ENCODE measurements around the gene C1QA. TPM values are rescaled to one million over a fixed set of nuclear protein-coding genes. Genes with fewer than 3 reads are reported as not detected.

Gene C1QA
- total and polyA plus RNA-seq, 2 of the 4 experiments (the other 2 are of a cell fraction), result not detected

DNA sequence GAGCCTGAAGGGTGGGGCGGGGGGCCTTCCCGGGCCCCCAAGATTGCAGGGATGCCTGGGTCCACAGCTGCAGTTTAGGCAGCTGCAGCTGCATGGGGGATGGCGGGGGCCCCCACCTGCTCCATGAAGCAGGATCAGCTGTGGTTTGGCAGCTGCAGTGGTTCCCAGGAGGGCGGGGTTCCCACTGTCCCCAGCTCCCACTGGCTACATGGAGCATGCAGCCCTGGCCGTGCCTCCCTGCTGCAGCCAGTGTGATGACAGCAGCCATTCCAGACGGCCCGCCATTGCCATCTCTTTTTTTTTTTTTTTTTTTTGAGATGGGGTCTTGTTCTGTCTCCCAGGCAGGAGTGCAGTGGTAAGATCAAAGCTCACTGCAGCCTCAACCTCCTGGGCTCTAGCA is 992 bp upstream of the C1QA start:
- H3K4me1 ChIP-seq (ENCODE audit: control insufficient read depth, insufficient read depth, low read length), result no peaks in the 10 kb centered on the region; the same call in 1 of the 2 replicates
- H3K9me3 ChIP-seq (ENCODE audit: control insufficient read depth, insufficient read depth, low read length), result peaks cover 3% of the 10 kb centered on the region; the same call in 1 of the 2 replicates
- no peaks in the 10 kb centered on the region for H3K79me1 ChIP-seq (ENCODE audit: low read depth in 1 of 2, low read length in 2 of 2)
- H3K4ac ChIP-seq (ENCODE audit: low read depth, low read length), result no peak overlapping the region
- ATAC-seq (ENCODE audit: low read depth) (no peak), DNase-seq (no peak)
- H3K18ac ChIP-seq (ENCODE audit: low read depth, low read length), result no peak overlapping the region
- ChIA-PET CTCF (no interaction called here), POLR2A (ENCODE audit: unreplicated experiment) (no interaction called here)
- H4K5ac ChIP-seq (ENCODE audit: low read depth, low read length), result no peak overlapping the region
- H2BK5ac ChIP-seq (ENCODE audit: low read depth, low read length, poor library complexity, severe bottlenecking), result no peak overlapping the region
- no peak overlapping the region for H3K4me2 ChIP-seq (ENCODE audit: low read depth, low read length)
- H3K27me3 ChIP-seq (ENCODE audit: control insufficient read depth, insufficient read depth, low read length), result peaks cover 55% of the 10 kb centered on the region
- no peak overlapping the region for H3K56ac ChIP-seq (ENCODE audit: extremely low read depth, insufficient read depth, low read length)
- H3K36me3 ChIP-seq (ENCODE audit: control insufficient read depth, insufficient read depth, low read length), result no peaks in the 10 kb centered on the region
- no peaks in the 10 kb centered on the region for H4K20me1 ChIP-seq (ENCODE audit: insufficient read depth, low read length)
- no peak overlapping the region for H3K27ac ChIP-seq (ENCODE audit: insufficient read depth, low read length)
- WGBS, 2 experiments (ENCODE audit: extremely low coverage in 2 of 2, insufficient read length in 1 of 2), result 40% methylated on average over 1 of the region's 7 CpGs; no CpG with 5 or more reads in 1 of the 2 experiments
- no peak overlapping the region for H2BK20ac ChIP-seq (ENCODE audit: low read depth, low read length)
- no peak overlapping the region for H2AK5ac ChIP-seq (ENCODE audit: low read depth, low read length)
- H2BK120ac ChIP-seq (ENCODE audit: low read depth, low read length), result no peak overlapping the region
- H4K8ac ChIP-seq (ENCODE audit: low read depth in 2 of 2, low read length in 2 of 2), result no peak overlapping the region
- no peaks in the 10 kb centered on the region for H3K9me1 ChIP-seq (ENCODE audit: insufficient read depth, low read length)
- H3K9ac ChIP-seq (ENCODE audit: low read depth, low read length), result no peak overlapping the region
- H4K91ac ChIP-seq (ENCODE audit: insufficient read depth, low read depth, low read length), result no peak overlapping the region
- no peak overlapping the region for H2AK9ac ChIP-seq (replicated peaks; ENCODE audit: low read depth, low read length, poor library complexity)
- in situ Hi-C loops (cut with MboI; ENCODE audit: low sequenced_read_pairs) (no loop called here), dilution Hi-C loops (cut with HindIII; ENCODE audit: low sequenced_read_pairs, unreplicated experiment) (no loop called here), intact Hi-C loops (cut with micrococcal nuclease) (no loop called here)
- H3K14ac ChIP-seq (replicated peaks; ENCODE audit: low read depth, low read length), result no peak overlapping the region
- H2BK15ac ChIP-seq (ENCODE audit: low read depth, low read length), result no peak overlapping the region
- BruUV-seq (replicated peaks), result no TSS peak
- H2AFZ ChIP-seq (replicated peaks; ENCODE audit: low read length, poor library complexity), result no peak overlapping the region
- no peak overlapping the region for H3K4me3 ChIP-seq (ENCODE audit: insufficient read depth, low read depth, low read length)
- TF ChIP-seq, protein P1, sequence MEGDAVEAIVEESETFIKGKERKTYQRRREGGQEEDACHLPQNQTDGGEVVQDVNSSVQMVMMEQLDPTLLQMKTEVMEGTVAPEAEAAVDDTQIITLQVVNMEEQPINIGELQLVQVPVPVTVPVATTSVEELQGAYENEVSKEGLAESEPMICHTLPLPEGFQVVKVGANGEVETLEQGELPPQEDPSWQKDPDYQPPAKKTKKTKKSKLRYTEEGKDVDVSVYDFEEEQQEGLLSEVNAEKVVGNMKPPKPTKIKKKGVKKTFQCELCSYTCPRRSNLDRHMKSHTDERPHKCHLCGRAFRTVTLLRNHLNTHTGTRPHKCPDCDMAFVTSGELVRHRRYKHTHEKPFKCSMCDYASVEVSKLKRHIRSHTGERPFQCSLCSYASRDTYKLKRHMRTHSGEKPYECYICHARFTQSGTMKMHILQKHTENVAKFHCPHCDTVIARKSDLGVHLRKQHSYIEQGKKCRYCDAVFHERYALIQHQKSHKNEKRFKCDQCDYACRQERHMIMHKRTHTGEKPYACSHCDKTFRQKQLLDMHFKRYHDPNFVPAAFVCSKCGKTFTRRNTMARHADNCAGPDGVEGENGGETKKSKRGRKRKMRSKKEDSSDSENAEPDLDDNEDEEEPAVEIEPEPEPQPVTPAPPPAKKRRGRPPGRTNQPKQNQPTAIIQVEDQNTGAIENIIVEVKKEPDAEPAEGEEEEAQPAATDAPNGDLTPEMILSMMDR (conservative IDR thresholded peaks at IDR 0.05; ENCODE audit: low read depth, low read length), result no peak
- TF ChIP-seq CEBPB (IDR thresholded peaks at IDR 0.05; ENCODE audit: low read depth, low read length), result no peak
- TF ChIP-seq, protein P2, sequence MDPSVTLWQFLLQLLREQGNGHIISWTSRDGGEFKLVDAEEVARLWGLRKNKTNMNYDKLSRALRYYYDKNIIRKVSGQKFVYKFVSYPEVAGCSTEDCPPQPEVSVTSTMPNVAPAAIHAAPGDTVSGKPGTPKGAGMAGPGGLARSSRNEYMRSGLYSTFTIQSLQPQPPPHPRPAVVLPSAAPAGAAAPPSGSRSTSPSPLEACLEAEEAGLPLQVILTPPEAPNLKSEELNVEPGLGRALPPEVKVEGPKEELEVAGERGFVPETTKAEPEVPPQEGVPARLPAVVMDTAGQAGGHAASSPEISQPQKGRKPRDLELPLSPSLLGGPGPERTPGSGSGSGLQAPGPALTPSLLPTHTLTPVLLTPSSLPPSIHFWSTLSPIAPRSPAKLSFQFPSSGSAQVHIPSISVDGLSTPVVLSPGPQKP (IDR thresholded peaks at IDR 0.05; ENCODE audit: borderline replicate concordance, low read depth, low read length), result no peak
- no peak for TF ChIP-seq CHD1 (IDR thresholded peaks at IDR 0.05; ENCODE audit: low read depth, low read length)
- TF ChIP-seq SMC3 (IDR thresholded peaks at IDR 0.05; ENCODE audit: low read depth, low read length), result no peak
- no peak for TF ChIP-seq RAD21 (IDR thresholded peaks at IDR 0.05; ENCODE audit: low read length)
- TF ChIP-seq MAFK (IDR thresholded peaks at IDR 0.05; ENCODE audit: low read depth, low read length), result no peak
- no peak for TF ChIP-seq NFE2L2 (IDR thresholded peaks at IDR 0.05; ENCODE audit: low read depth, low read length)
- no peak for TF ChIP-seq FOS (IDR thresholded peaks at IDR 0.05; ENCODE audit: low read depth, low read length)
- no peak for TF ChIP-seq RFX5 (IDR thresholded peaks at IDR 0.05; ENCODE audit: low read depth, low read length)
- H3K23ac ChIP-seq (ENCODE audit: low read depth, low read length), result no peak overlapping the region

Data from IMR-90 (cell line).